GM23338 (cell line): ENCODE measurements around the gene CXADR. TPM values are rescaled to one million over a fixed set of nuclear protein-coding genes. Genes with fewer than 3 reads are reported as not detected.

Experiments used
- ATAC-seq: fragments of 200-7000 bp; cut with Tn5 transposase; 3 replicates; pipeline ENCODE4 v1.9.1; 2020
- DNase-seq: peaks from one replicate; pipeline ENCODE4 v3.0.0-alpha.2; 2015; ENCODE audit warnings: low spot score
- H2AFZ ChIP-seq: fragments of 200-600 bp; sonication (generic); 2 replicates; pipeline ENCODE4 v1.8.0; 2016; ENCODE audit warnings: antibody characterized with exemption, mild to moderate bottlenecking, moderate library complexity
- H3F3A ChIP-seq: fragments of 200-600 bp; sonication (generic); replicated peaks from 2 replicates; pipeline ENCODE4 v1.8.0; 2017; ENCODE audit warnings: antibody characterized with exemption, mixed run types, low read depth
- H3K27ac ChIP-seq: fragments of 200-600 bp; sonication (generic); 2 replicates; pipeline ENCODE4 v1.6.1; 2016; ENCODE audit warnings: low read depth
- H3K27me3 ChIP-seq: fragments of 200-600 bp; sonication (generic); 2 replicates; pipeline ENCODE4 v1.8.0; 2016; ENCODE audit warnings: mild to moderate bottlenecking, mixed run types, moderate library complexity; ENCODE audit not compliant: insufficient read depth
- H3K36me3 ChIP-seq: fragments of 200-600 bp; sonication (generic); 2 replicates; pipeline ENCODE4 v1.8.0; 2016; ENCODE audit warnings: mild to moderate bottlenecking; ENCODE audit not compliant: insufficient read depth
- H3K4me1 ChIP-seq: fragments of 200-600 bp; sonication (generic); 2 replicates; pipeline ENCODE4 v1.8.0; 2016; ENCODE audit warnings: mild to moderate bottlenecking, moderate library complexity; ENCODE audit not compliant: insufficient read depth
- H3K4me2 ChIP-seq: fragments of 200-600 bp; sonication (generic); 2 replicates; pipeline ENCODE4 v1.7.1; 2017; ENCODE audit warnings: mixed run types
- H3K4me3 ChIP-seq: fragments of 200-600 bp; sonication (generic); 2 replicates; pipeline ENCODE4 v1.6.1; 2016; ENCODE audit warnings: mixed run types
- H3K79me2 ChIP-seq: fragments of 200-600 bp; sonication (generic); replicated peaks from 2 replicates; pipeline ENCODE4 v1.8.0; 2017; ENCODE audit warnings: mild to moderate bottlenecking; ENCODE audit not compliant: insufficient read depth
- H3K9me2 ChIP-seq: fragments of 200-600 bp; sonication (generic); 2 replicates; pipeline ENCODE4 v1.8.0; 2017; ENCODE audit not compliant: insufficient read depth
- H4K20me1 ChIP-seq: fragments of 200-600 bp; sonication (generic); replicated peaks from 2 replicates; pipeline ENCODE4 v1.8.0; 2017; ENCODE audit warnings: mild to moderate bottlenecking; ENCODE audit not compliant: insufficient read depth
- H3K27ac Mint-ChIP-seq: 2 replicates; pipeline ENCODE4 v1.8.0; 2020; ENCODE audit warnings: inconsistent platforms, mild to moderate bottlenecking, moderate library complexity, mixed read lengths
- H3K27me3 Mint-ChIP-seq: 3 replicates; pipeline ENCODE4 v1.8.0; 2022; ENCODE audit warnings: low read depth, mild to moderate bottlenecking, moderate library complexity, mixed read lengths, inconsistent platforms; ENCODE audit not compliant: insufficient read depth, poor library complexity
- H3K36me3 Mint-ChIP-seq: 3 replicates; pipeline ENCODE4 v1.8.0; 2021; ENCODE audit warnings: low read depth, mild to moderate bottlenecking, inconsistent platforms, moderate library complexity, mixed read lengths
- H3K4me1 Mint-ChIP-seq: 3 replicates; pipeline ENCODE4 v1.8.0; 2020; ENCODE audit warnings: mild to moderate bottlenecking, inconsistent platforms, mixed read lengths
- H3K4me3 Mint-ChIP-seq: 3 replicates; pipeline ENCODE4 v1.8.0; 2021; ENCODE audit warnings: moderate library complexity, mild to moderate bottlenecking, inconsistent platforms, mixed read lengths
- H3K9me3 Mint-ChIP-seq: 3 replicates; pipeline ENCODE4 v1.8.0; 2020; ENCODE audit warnings: moderate library complexity, mild to moderate bottlenecking, inconsistent platforms, mixed read lengths
- CREB1 ChIP-seq: fragments of 250-450 bp; sonication (Bioruptor Pico); IDR thresholded peaks from 2 replicates; pipeline ENCODE4 v1.5.0; 2020; ENCODE audit warnings: low read depth, mild to moderate bottlenecking, moderate library complexity
- EZH2 ChIP-seq: fragments of 200-600 bp; sonication (generic); IDR thresholded peaks from one replicate; pipeline ENCODE4 v1.8.0; 2017; ENCODE audit warnings: antibody characterized with exemption, mild to moderate bottlenecking, low read depth; ENCODE audit not compliant: unreplicated experiment
- EZH2phosphoT487 ChIP-seq: fragments of 200-600 bp; sonication (generic); IDR thresholded peaks from one replicate; pipeline ENCODE4 v1.8.1; 2018; ENCODE audit warnings: antibody characterized with exemption; ENCODE audit not compliant: unreplicated experiment
- JUNB ChIP-seq: IDR thresholded peaks from one replicate; pipeline ENCODE4 v1.6.1; 2016; ENCODE audit warnings: antibody characterized with exemption; ENCODE audit not compliant: unreplicated experiment
- NANOG ChIP-seq: IDR thresholded peaks from 2 replicates; pipeline ENCODE4 v1.6.1; 2016; ENCODE audit warnings: antibody characterized with exemption, borderline replicate concordance
- POLR2AphosphoS5 ChIP-seq: IDR thresholded peaks from 2 replicates; pipeline ENCODE4 v1.6.1; 2016; ENCODE audit warnings: antibody characterized with exemption, low read depth
- STAT1 ChIP-seq: IDR thresholded peaks from one replicate; pipeline ENCODE4 v1.6.1; 2016; ENCODE audit warnings: antibody characterized with exemption; ENCODE audit not compliant: unreplicated experiment
- ZNF114 ChIP-seq: fragments of 250-450 bp; sonication (Bioruptor Pico); IDR thresholded peaks from 2 replicates; pipeline ENCODE4 v1.5.0; 2020; ENCODE audit warnings: mild to moderate bottlenecking, moderate library complexity
- ZNF331 ChIP-seq: fragments of 250-450 bp; sonication (Bioruptor Pico); IDR thresholded peaks from 2 replicates; pipeline ENCODE4 v1.5.0; 2020; ENCODE audit warnings: low read depth, mild to moderate bottlenecking, moderate library complexity
- polyA plus RNA-seq: library from polyadenylated mRNA; unstranded; fragments of >200 nt; fragmentation: Nextera tagmentation; extraction: Ambion mirVana; gene quantifications from 2 replicates; pipeline ENCODE4 v1.2.1, GENCODE V29; 2016
- total RNA-seq: library from RNA; depleted of rRNA; stranded (reverse); fragments of >200 nt; shearing (Covaris generic); gene quantifications from 2 replicates; pipeline ENCODE4 v1.2.3, GENCODE V29; 2014
- TF ChIP-seq, protein P1 (sequence below), 2 experiments: fragments of 200-600 bp in 1 of 2; sonication (generic) in 1 of 2; conservative IDR thresholded peaks; 2 replicates each; pipeline versions ENCODE4 v1.5.1 to v1.6.1; 2016 to 2017; ENCODE audit warnings: antibody characterized with exemption in 2 of 2, low read depth in 2 of 2, mild to moderate bottlenecking in 2 of 2, moderate library complexity in 1 of 2
- TF ChIP-seq, protein P2 (sequence below): IDR thresholded peaks from one replicate; pipeline ENCODE4 v1.6.1; 2018; ENCODE audit warnings: antibody characterized with exemption; ENCODE audit not compliant: unreplicated experiment
- TF ChIP-seq, protein P3 (sequence below): fragments of 250-450 bp; sonication (Bioruptor Pico); IDR thresholded peaks from 2 replicates; pipeline ENCODE4 v1.5.0; 2020; ENCODE audit warnings: mild to moderate bottlenecking, moderate library complexity

CXADR gene
- total and polyA plus RNA-seq, 2 experiments from 2014 or later = 126 to 207 TPM

- no peaks in the 10 kb centered on the region for H3K9me2 ChIP-seq
- ATAC-seq (no peak), DNase-seq (no peak)
- no peak overlapping the region for H3K4me3 ChIP-seq
- Mint-ChIP-seq H3K4me3 (no peak overlapping the region), H3K36me3 (no peaks in the 10 kb centered on the region), H3K9me3 (no peaks in the 10 kb centered on the region), H3K27me3 (no peaks in the 10 kb centered on the region), H3K27ac (no peak overlapping the region), H3K4me1 (peaks cover under 1% of the 10 kb centered on the region; the same call in 2 of the 3 replicates)
- no peaks in the 10 kb centered on the region for H4K20me1 ChIP-seq
- peaks cover 1% of the 10 kb centered on the region; the same call in 1 of the 2 replicates for H3K4me1 ChIP-seq
- no peak overlapping the region for H3K27ac ChIP-seq
- no peaks in the 10 kb centered on the region for H3F3A ChIP-seq
- H3K4me2 ChIP-seq = no peak overlapping the region
- H3K36me3 ChIP-seq = no peaks in the 10 kb centered on the region
- H2AFZ ChIP-seq = no peak overlapping the region
- TF ChIP-seq NANOG = no peak
- no peak for TF ChIP-seq EZH2phosphoT487
- no peaks in the 10 kb centered on the region for H3K79me2 ChIP-seq
- no peaks in the 10 kb centered on the region for H3K27me3 ChIP-seq
Observed at GRCh38 chr21:17631195-17631594, 118.4 kb downstream of the CXADR start.

GRCh38 chr21:17636711-17637110 is 123.9 kb downstream of the CXADR start:
- H3K27ac Mint-ChIP-seq = no peak overlapping the region
- DNase-seq = no peak
- no peak for TF ChIP-seq JUNB
- TF ChIP-seq, protein P1, sequence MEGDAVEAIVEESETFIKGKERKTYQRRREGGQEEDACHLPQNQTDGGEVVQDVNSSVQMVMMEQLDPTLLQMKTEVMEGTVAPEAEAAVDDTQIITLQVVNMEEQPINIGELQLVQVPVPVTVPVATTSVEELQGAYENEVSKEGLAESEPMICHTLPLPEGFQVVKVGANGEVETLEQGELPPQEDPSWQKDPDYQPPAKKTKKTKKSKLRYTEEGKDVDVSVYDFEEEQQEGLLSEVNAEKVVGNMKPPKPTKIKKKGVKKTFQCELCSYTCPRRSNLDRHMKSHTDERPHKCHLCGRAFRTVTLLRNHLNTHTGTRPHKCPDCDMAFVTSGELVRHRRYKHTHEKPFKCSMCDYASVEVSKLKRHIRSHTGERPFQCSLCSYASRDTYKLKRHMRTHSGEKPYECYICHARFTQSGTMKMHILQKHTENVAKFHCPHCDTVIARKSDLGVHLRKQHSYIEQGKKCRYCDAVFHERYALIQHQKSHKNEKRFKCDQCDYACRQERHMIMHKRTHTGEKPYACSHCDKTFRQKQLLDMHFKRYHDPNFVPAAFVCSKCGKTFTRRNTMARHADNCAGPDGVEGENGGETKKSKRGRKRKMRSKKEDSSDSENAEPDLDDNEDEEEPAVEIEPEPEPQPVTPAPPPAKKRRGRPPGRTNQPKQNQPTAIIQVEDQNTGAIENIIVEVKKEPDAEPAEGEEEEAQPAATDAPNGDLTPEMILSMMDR (conservative IDR thresholded peaks at IDR 0.05; ENCODE audit: low read depth in 2 of 2) = no peak
- TF ChIP-seq NANOG = no peak
- no peak for TF ChIP-seq POLR2AphosphoS5
- TF ChIP-seq, protein P2, sequence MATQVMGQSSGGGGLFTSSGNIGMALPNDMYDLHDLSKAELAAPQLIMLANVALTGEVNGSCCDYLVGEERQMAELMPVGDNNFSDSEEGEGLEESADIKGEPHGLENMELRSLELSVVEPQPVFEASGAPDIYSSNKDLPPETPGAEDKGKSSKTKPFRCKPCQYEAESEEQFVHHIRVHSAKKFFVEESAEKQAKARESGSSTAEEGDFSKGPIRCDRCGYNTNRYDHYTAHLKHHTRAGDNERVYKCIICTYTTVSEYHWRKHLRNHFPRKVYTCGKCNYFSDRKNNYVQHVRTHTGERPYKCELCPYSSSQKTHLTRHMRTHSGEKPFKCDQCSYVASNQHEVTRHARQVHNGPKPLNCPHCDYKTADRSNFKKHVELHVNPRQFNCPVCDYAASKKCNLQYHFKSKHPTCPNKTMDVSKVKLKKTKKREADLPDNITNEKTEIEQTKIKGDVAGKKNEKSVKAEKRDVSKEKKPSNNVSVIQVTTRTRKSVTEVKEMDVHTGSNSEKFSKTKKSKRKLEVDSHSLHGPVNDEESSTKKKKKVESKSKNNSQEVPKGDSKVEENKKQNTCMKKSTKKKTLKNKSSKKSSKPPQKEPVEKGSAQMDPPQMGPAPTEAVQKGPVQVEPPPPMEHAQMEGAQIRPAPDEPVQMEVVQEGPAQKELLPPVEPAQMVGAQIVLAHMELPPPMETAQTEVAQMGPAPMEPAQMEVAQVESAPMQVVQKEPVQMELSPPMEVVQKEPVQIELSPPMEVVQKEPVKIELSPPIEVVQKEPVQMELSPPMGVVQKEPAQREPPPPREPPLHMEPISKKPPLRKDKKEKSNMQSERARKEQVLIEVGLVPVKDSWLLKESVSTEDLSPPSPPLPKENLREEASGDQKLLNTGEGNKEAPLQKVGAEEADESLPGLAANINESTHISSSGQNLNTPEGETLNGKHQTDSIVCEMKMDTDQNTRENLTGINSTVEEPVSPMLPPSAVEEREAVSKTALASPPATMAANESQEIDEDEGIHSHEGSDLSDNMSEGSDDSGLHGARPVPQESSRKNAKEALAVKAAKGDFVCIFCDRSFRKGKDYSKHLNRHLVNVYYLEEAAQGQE = no peak
- TF ChIP-seq ZNF114 (CRISPR knock-in tag) = no peak
- TF ChIP-seq EZH2 = no peak
- TF ChIP-seq STAT1 = no peak
- no peak for TF ChIP-seq CREB1 (CRISPR knock-in tag)
- TF ChIP-seq ZNF331 = no peak
- TF ChIP-seq, protein P3, sequence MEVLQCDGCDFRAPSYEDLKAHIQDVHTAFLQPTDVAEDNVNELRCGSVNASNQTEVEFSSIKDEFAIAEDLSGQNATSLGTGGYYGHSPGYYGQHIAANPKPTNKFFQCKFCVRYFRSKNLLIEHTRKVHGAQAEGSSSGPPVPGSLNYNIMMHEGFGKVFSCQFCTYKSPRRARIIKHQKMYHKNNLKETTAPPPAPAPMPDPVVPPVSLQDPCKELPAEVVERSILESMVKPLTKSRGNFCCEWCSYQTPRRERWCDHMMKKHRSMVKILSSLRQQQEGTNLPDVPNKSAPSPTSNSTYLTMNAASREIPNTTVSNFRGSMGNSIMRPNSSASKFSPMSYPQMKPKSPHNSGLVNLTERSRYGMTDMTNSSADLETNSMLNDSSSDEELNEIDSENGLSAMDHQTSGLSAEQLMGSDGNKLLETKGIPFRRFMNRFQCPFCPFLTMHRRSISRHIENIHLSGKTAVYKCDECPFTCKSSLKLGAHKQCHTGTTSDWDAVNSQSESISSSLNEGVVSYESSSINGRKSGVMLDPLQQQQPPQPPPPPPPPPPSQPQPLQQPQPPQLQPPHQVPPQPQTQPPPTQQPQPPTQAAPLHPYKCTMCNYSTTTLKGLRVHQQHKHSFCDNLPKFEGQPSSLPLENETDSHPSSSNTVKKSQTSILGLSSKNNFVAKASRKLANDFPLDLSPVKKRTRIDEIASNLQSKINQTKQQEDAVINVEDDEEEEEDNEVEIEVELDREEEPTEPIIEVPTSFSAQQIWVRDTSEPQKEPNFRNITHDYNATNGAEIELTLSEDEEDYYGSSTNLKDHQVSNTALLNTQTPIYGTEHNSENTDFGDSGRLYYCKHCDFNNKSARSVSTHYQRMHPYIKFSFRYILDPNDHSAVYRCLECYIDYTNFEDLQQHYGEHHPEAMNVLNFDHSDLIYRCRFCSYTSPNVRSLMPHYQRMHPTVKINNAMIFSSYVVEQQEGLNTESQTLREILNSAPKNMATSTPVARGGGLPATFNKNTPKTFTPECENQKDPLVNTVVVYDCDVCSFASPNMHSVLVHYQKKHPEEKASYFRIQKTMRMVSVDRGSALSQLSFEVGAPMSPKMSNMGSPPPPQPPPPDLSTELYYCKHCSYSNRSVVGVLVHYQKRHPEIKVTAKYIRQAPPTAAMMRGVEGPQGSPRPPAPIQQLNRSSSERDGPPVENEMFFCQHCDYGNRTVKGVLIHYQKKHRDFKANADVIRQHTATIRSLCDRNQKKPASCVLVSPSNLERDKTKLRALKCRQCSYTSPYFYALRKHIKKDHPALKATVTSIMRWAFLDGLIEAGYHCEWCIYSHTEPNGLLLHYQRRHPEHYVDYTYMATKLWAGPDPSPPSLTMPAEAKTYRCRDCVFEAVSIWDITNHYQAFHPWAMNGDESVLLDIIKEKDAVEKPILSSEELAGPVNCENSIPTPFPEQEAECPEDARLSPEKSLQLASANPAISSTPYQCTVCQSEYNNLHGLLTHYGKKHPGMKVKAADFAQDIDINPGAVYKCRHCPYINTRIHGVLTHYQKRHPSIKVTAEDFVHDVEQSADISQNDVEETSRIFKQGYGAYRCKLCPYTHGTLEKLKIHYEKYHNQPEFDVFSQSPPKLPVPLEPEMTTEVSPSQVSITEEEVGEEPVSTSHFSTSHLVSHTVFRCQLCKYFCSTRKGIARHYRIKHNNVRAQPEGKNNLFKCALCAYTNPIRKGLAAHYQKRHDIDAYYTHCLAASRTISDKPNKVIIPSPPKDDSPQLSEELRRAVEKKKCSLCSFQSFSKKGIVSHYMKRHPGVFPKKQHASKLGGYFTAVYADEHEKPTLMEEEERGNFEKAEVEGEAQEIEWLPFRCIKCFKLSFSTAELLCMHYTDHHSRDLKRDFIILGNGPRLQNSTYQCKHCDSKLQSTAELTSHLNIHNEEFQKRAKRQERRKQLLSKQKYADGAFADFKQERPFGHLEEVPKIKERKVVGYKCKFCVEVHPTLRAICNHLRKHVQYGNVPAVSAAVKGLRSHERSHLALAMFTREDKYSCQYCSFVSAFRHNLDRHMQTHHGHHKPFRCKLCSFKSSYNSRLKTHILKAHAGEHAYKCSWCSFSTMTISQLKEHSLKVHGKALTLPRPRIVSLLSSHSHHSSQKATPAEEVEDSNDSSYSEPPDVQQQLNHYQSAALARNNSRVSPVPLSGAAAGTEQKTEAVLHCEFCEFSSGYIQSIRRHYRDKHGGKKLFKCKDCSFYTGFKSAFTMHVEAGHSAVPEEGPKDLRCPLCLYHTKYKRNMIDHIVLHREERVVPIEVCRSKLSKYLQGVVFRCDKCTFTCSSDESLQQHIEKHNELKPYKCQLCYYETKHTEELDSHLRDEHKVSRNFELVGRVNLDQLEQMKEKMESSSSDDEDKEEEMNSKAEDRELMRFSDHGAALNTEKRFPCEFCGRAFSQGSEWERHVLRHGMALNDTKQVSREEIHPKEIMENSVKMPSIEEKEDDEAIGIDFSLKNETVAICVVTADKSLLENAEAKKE (CRISPR knock-in tag) = no peak

More at GRCh38 chr21:17636711-17637110, 123.9 kb downstream of the CXADR start:
- no peaks in the 10 kb centered on the region for H4K20me1 ChIP-seq
- Mint-ChIP-seq H3K4me1 (no peaks in the 10 kb centered on the region), H3K4me3 (no peak overlapping the region), H3K36me3 (peaks cover 4% of the 10 kb centered on the region; the same call in 2 of the 3 replicates), H3K9me3 (peaks cover 12% of the 10 kb centered on the region), H3K27me3 (no peaks in the 10 kb centered on the region)
- no peaks in the 10 kb centered on the region for H3F3A ChIP-seq
- H2AFZ ChIP-seq = 0 out of 2 replicates have a peak overlapping the region, but pooled peaks have one; percentile 66
- no peaks in the 10 kb centered on the region for H3K9me2 ChIP-seq
- H3K4me1 ChIP-seq = no peaks in the 10 kb centered on the region
- no peak overlapping the region for H3K4me2 ChIP-seq
- no peak for ATAC-seq
- H3K27ac ChIP-seq = no peak overlapping the region
- H3K4me3 ChIP-seq = no peak overlapping the region
- H3K27me3 ChIP-seq = no peaks in the 10 kb centered on the region
- H3K79me2 ChIP-seq = no peaks in the 10 kb centered on the region
- 0 out of 2 replicates have a peak, but pooled peaks cover 3% of the 10 kb centered on the region for H3K36me3 ChIP-seq
